SK-N-SH (cell line): Measurements from ENCODE around the gene PAOX.
"Not testable (repeated sequence)": the region's sequence is repeated elsewhere in the genome, so short reads cannot be mapped to it uniquely, and the experiment has no call there.

Experiments
- EP300 ChIP-seq, 2 experiments: IDR thresholded peaks; 2 replicates each; pipeline versions ENCODE4 v1.4.0 to v1.6.1; 2012; ENCODE audit warnings: borderline replicate concordance in 1 of 2, low read depth in 1 of 2, low read length in 1 of 2
- EZH2phosphoT487 ChIP-seq: fragments of 200-600 bp; sonication (generic); IDR thresholded peaks from 2 replicates; pipeline ENCODE4 v1.6.1; 2017; ENCODE audit warnings: low read depth, mixed run types, mild to moderate bottlenecking, antibody characterized with exemption, moderate library complexity, borderline replicate concordance
- IRF3 ChIP-seq: fragments of 150-350 bp; IDR thresholded peaks from 2 replicates; pipeline ENCODE4 v1.6.1; 2016; ENCODE audit warnings: mild to moderate bottlenecking, low read depth, low read length
- JUND ChIP-seq: IDR thresholded peaks from 2 replicates; pipeline ENCODE4 v1.4.0; 2012
- MAX ChIP-seq: IDR thresholded peaks from 2 replicates; pipeline ENCODE4 v1.4.0; 2012; ENCODE audit warnings: low read depth
- MXI1 ChIP-seq: IDR thresholded peaks from 2 replicates; pipeline ENCODE4 v1.6.1; 2012; ENCODE audit warnings: mild to moderate bottlenecking, low read depth, low read length, improper control_type of control experiment
- POLR2AphosphoS5 ChIP-seq: IDR thresholded peaks from 2 replicates; pipeline ENCODE4 v1.6.1; 2012; ENCODE audit warnings: low read depth, low read length
- REST ChIP-seq: IDR thresholded peaks from 2 replicates; pipeline ENCODE4 v1.6.1; 2012; ENCODE audit warnings: mild to moderate bottlenecking, low read depth, low read length, moderate library complexity
- RFX5 ChIP-seq: IDR thresholded peaks from 2 replicates; pipeline ENCODE4 v1.6.1; 2012; ENCODE audit warnings: mild to moderate bottlenecking, improper control_type of control experiment, low read length
- SMC3 ChIP-seq: IDR thresholded peaks from 2 replicates; pipeline ENCODE4 v1.6.1; 2012; ENCODE audit warnings: low read depth, low read length, improper control_type of control experiment
- TAF1 ChIP-seq: IDR thresholded peaks from 2 replicates; pipeline ENCODE4 v1.6.1; 2012; ENCODE audit warnings: low read depth, mild to moderate bottlenecking, low read length, moderate library complexity, borderline replicate concordance
- TCF12 ChIP-seq: IDR thresholded peaks from 2 replicates; pipeline ENCODE4 v1.4.0; 2012
- YY1 ChIP-seq: IDR thresholded peaks from 2 replicates; pipeline ENCODE4 v1.4.0; 2012; ENCODE audit warnings: low read depth, mild to moderate bottlenecking
- TF ChIP-seq, protein P1 (sequence below): fragments of 200-600 bp; sonication (generic); IDR thresholded peaks from 2 replicates; pipeline ENCODE4 v1.6.1; 2017; ENCODE audit warnings: antibody characterized with exemption, mild to moderate bottlenecking, moderate library complexity

GRCh38 chr10:133367461-133367860, 11.6 kb upstream of the PAOX start:
- TF ChIP-seq EZH2phosphoT487; EP300 (IDR thresholded peaks at IDR 0.05; ENCODE audit: borderline replicate concordance in 1 of 2, low read depth in 1 of 2, low read length in 1 of 2); YY1; REST; MAX; MXI1; JUND; SMC3; POLR2AphosphoS5; IRF3; TAF1; RFX5; TCF12: not testable (repeated sequence)
- TF ChIP-seq, protein P1, sequence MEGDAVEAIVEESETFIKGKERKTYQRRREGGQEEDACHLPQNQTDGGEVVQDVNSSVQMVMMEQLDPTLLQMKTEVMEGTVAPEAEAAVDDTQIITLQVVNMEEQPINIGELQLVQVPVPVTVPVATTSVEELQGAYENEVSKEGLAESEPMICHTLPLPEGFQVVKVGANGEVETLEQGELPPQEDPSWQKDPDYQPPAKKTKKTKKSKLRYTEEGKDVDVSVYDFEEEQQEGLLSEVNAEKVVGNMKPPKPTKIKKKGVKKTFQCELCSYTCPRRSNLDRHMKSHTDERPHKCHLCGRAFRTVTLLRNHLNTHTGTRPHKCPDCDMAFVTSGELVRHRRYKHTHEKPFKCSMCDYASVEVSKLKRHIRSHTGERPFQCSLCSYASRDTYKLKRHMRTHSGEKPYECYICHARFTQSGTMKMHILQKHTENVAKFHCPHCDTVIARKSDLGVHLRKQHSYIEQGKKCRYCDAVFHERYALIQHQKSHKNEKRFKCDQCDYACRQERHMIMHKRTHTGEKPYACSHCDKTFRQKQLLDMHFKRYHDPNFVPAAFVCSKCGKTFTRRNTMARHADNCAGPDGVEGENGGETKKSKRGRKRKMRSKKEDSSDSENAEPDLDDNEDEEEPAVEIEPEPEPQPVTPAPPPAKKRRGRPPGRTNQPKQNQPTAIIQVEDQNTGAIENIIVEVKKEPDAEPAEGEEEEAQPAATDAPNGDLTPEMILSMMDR = not testable (repeated sequence)
